ENCODE data around the gene ZNF502. TPM values are rescaled to one million over a fixed set of nuclear protein-coding genes. Genes with fewer than 3 reads are reported as not detected.

ZNF502 gene
- total and polyA plus RNA-seq, 2 of the 13 experiments (the other 11 are each of a cell fraction or from before 2014, with no cell fraction given), result not detected

DNA sequence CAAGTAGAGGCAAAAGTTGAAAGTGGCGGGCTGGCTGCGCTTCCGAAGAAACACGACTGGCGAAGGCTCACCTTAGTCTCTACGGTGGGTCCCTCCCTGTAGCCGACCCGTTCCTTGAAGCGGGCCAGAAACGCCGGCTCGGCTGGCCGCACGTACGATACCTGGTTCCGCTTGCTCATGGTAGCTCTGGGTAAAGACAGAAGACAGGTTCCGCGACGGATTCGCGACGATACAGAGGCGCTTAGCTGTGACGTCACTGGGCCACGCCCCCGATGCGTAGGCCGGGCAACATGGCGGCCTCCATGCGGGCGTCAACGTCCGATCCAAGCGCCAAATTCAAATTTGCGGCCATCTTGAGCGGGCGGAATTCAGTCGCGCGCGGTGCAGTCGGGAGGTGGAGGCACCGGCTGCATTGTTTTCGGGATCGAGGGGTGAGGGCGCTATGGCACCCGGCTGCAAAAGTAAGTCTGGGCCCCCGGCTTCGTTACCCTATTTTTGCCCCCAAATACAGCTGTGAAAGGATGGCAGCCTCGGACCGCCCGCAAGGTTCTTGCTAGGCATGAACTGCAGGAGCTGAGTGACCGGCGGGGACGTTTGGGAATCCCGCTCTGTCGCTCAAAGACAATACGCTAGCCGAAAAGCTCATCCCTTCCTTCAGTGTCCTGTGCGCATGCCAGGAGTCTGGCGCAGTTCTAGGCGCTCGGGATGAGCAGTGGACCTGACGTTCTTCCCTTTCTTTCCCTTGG lies 49.1 kb downstream of the ZNF502 start, which contains the start of the genes KIAA1143 and KIF15 (continued):
- TF ChIP-seq, protein P1, sequence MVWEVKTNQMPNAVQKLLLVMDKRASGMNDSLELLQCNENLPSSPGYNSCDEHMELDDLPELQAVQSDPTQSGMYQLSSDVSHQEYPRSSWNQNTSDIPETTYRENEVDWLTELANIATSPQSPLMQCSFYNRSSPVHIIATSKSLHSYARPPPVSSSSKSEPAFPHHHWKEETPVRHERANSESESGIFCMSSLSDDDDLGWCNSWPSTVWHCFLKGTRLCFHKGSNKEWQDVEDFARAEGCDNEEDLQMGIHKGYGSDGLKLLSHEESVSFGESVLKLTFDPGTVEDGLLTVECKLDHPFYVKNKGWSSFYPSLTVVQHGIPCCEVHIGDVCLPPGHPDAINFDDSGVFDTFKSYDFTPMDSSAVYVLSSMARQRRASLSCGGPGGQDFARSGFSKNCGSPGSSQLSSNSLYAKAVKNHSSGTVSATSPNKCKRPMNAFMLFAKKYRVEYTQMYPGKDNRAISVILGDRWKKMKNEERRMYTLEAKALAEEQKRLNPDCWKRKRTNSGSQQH (CRISPR knock-in tag; IDR thresholded peaks at IDR 0.05; ENCODE audit: low read depth), result peak; percentile 99
- TF ChIP-seq, protein P2, sequence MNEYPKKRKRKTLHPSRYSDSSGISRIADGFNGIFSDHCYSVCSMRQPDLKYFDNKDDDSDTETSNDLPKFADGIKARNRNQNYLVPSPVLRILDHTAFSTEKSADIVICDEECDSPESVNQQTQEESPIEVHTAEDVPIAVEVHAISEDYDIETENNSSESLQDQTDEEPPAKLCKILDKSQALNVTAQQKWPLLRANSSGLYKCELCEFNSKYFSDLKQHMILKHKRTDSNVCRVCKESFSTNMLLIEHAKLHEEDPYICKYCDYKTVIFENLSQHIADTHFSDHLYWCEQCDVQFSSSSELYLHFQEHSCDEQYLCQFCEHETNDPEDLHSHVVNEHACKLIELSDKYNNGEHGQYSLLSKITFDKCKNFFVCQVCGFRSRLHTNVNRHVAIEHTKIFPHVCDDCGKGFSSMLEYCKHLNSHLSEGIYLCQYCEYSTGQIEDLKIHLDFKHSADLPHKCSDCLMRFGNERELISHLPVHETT (CRISPR knock-in tag; conservative IDR thresholded peaks at IDR 0.05), result peak; percentile 75; the same call in 1 of the 2 replicates
- TF ChIP-seq SMYD3 (CRISPR knock-in tag; IDR thresholded peaks at IDR 0.05), result no peak; the same call in 1 of the 2 replicates
- no peak for TF ChIP-seq HNRNPH1 (optimal IDR thresholded peaks at IDR 0.05; ENCODE audit: low read depth, low read length)
- TF ChIP-seq FOXK1 (CRISPR knock-in tag; IDR thresholded peaks at IDR 0.05; ENCODE audit: borderline replicate concordance, low read depth), result peak; percentile 89; the same call in 1 of the 2 replicates
- TF ChIP-seq, protein P3, sequence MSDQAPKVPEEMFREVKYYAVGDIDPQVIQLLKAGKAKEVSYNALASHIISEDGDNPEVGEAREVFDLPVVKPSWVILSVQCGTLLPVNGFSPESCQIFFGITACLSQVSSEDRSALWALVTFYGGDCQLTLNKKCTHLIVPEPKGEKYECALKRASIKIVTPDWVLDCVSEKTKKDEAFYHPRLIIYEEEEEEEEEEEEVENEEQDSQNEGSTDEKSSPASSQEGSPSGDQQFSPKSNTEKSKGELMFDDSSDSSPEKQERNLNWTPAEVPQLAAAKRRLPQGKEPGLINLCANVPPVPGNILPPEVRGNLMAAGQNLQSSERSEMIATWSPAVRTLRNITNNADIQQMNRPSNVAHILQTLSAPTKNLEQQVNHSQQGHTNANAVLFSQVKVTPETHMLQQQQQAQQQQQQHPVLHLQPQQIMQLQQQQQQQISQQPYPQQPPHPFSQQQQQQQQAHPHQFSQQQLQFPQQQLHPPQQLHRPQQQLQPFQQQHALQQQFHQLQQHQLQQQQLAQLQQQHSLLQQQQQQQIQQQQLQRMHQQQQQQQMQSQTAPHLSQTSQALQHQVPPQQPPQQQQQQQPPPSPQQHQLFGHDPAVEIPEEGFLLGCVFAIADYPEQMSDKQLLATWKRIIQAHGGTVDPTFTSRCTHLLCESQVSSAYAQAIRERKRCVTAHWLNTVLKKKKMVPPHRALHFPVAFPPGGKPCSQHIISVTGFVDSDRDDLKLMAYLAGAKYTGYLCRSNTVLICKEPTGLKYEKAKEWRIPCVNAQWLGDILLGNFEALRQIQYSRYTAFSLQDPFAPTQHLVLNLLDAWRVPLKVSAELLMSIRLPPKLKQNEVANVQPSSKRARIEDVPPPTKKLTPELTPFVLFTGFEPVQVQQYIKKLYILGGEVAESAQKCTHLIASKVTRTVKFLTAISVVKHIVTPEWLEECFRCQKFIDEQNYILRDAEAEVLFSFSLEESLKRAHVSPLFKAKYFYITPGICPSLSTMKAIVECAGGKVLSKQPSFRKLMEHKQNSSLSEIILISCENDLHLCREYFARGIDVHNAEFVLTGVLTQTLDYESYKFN (CRISPR knock-in tag; conservative IDR thresholded peaks at IDR 0.05), result no peak; the same call in 1 of the 2 replicates
- peak; percentile 33; the same call in 1 of the 2 replicates for TF ChIP-seq JUNB (CRISPR knock-in tag; IDR thresholded peaks at IDR 0.05; ENCODE audit: borderline replicate concordance)
- TF ChIP-seq ZNF101 (CRISPR knock-in tag; IDR thresholded peaks at IDR 0.05; ENCODE audit: borderline replicate concordance, low read depth), result no peak
- TF ChIP-seq KLF15 (CRISPR knock-in tag; IDR thresholded peaks at IDR 0.05; ENCODE audit: borderline replicate concordance), result no peak
- TF ChIP-seq HNF4G (IDR thresholded peaks at IDR 0.05; ENCODE audit: borderline replicate concordance, low read depth, low read length), result no peak
- TF ChIP-seq HNF4G (CRISPR knock-in tag; IDR thresholded peaks at IDR 0.05; ENCODE audit: borderline replicate concordance, low read depth), result peak; percentile 25; the same call in 1 of the 2 replicates
- TF ChIP-seq SP1 (IDR thresholded peaks at IDR 0.05), result no peak
- TF ChIP-seq SP1 (CRISPR knock-in tag; IDR thresholded peaks at IDR 0.05), result peak; percentile 99
- TF ChIP-seq, protein P4, sequence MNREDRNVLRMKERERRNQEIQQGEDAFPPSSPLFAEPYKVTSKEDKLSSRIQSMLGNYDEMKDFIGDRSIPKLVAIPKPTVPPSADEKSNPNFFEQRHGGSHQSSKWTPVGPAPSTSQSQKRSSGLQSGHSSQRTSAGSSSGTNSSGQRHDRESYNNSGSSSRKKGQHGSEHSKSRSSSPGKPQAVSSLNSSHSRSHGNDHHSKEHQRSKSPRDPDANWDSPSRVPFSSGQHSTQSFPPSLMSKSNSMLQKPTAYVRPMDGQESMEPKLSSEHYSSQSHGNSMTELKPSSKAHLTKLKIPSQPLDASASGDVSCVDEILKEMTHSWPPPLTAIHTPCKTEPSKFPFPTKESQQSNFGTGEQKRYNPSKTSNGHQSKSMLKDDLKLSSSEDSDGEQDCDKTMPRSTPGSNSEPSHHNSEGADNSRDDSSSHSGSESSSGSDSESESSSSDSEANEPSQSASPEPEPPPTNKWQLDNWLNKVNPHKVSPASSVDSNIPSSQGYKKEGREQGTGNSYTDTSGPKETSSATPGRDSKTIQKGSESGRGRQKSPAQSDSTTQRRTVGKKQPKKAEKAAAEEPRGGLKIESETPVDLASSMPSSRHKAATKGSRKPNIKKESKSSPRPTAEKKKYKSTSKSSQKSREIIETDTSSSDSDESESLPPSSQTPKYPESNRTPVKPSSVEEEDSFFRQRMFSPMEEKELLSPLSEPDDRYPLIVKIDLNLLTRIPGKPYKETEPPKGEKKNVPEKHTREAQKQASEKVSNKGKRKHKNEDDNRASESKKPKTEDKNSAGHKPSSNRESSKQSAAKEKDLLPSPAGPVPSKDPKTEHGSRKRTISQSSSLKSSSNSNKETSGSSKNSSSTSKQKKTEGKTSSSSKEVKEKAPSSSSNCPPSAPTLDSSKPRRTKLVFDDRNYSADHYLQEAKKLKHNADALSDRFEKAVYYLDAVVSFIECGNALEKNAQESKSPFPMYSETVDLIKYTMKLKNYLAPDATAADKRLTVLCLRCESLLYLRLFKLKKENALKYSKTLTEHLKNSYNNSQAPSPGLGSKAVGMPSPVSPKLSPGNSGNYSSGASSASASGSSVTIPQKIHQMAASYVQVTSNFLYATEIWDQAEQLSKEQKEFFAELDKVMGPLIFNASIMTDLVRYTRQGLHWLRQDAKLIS (CRISPR knock-in tag; IDR thresholded peaks at IDR 0.05), result no peak
- peak; percentile 68; the same call in 1 of the 2 replicates for TF ChIP-seq ZNF768 (CRISPR knock-in tag; IDR thresholded peaks at IDR 0.05)
- TF ChIP-seq ZNF572 (CRISPR knock-in tag; IDR thresholded peaks at IDR 0.05), result no peak

Measured in HepG2 (cell line).